GM19455 (cell line): ENCODE measurements around the gene SOX8.

ENCODE experiments used
- ATAC-seq: cut with Tn5 transposase; IDR thresholded peaks from one replicate; pipeline ENCODE4 v1.9.1; 2021; ENCODE audit not compliant: unreplicated experiment

Gene SOX8

DNA sequence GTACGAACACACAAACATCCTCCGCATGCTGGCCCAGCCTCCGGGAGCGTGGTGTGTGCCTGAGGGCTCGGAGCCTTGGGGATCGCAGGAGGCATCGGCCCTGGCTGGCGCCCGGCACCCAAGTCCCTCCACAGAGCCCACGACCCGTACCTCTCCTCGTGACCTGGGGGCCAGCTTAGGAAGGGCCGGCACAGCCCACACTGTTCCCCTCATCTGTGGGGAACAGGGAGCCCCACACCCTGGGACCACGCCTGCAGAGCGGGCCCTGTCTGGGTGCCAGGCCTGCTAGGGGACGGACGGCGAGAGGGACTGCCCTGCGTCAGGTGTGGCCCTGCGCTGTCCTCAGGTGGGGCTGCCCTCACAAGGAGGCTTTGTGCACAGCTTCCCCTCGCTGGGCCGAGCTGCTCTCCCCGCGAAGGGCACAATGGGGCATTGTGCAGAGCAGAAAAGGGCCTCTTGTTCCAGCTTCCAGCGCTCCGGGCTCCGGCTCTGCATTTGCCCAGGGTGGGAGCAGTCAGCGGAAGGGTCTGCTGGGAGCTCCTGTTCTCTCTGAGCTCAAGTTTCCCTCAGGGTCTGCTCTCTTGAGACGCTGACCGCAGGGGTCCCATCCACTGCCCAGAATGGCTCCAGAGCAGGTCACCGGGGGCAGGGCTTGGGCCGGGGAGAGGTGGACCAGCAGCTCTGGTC, 9.1 kb upstream of the SOX8 start:
- ATAC-seq, result no peak

DNA sequence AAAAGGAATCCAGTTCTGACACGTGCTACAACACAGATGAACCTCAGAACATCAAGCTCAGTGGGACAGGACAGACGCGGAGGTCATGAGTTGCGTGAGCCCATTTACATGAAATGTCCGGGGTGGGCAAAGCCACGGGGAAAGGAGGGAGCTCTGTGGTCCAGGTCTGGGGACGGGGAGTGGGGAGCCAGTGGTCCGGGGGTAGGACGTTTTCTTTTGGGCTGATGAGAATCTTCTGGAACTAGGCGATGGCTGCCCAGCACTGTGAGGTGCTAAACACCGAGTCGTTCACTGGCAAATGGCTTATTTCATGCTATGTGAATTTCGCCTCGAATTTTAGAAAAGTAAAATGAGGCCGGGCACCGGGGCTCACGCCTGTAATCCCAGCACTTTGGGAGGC, 8.2 kb upstream of the SOX8 start:
- ATAC-seq, result no peak

DNA sequence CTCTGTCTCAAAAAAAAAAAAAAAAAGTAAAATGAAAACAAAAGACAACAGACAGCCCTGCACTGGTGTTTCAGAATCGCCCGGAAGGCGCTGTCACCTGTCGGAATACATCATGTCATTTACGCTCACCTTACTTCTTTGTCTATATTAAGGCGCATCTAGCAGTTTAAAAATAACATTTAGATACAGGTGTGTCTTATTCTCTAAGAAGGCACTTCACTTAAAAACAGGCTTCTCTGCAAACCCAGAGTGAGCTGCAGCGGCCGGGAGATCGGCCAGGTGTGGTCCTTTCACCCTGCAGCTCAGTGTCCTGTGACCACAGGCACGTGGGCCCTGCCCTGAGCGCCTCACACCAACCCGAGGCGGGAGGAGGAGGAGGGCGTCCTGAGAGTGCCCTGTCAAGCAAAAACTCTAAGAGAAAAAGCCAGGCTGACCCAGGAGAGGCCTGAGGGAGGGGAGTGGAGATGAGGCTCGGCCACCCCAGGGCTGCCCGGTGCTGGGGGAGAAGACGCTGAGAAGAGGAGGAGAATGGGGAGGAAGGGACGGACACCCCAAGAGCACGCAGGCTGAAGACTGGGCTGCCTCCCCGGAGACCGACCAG, 7.5 kb upstream of the SOX8 start:
- ATAC-seq, result no peak

- ATAC-seq, result no peak
Observed at GRCh38 chr16:974611-975261, 6.8 kb upstream of the SOX8 start.

DNA sequence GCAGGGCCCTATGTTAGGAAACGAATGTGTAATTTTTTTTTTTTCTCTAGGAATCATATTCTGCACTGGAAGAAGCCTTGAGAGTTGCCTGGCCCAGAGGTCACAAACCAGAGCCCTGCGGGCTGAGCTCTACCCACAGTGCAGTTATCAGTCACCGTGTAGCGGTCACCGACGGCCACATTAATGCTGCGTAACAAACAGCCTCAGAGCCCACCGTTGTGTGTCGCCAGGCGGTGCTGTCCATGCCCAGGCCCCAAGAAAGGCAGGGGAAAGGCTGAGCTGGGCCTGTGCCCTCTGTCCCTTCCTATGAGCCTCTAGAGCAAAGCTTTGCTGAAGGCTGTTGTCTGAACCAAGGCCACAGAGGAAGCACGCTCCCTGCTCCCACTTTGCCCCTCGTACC, 6.3 kb upstream of the SOX8 start:
- no peak for ATAC-seq

- no peak for ATAC-seq
Observed at GRCh38 chr16:976389-976931, 5.1 kb upstream of the SOX8 start.

- ATAC-seq, result no peak
Observed at GRCh38 chr16:977081-977701, 4.4 kb upstream of the SOX8 start.

- ATAC-seq, result no peak
Observed at GRCh38 chr16:977896-978295, 3.7 kb upstream of the SOX8 start.

- ATAC-seq, result no peak
Observed at GRCh38 chr16:978403-978802, 3.2 kb upstream of the SOX8 start.

GRCh38 chr16:979147-979546, 2.4 kb upstream of the SOX8 start:
- no peak for ATAC-seq

- no peak for ATAC-seq
Observed at GRCh38 chr16:979859-980594, 1.5 kb upstream of the SOX8 start.

DNA sequence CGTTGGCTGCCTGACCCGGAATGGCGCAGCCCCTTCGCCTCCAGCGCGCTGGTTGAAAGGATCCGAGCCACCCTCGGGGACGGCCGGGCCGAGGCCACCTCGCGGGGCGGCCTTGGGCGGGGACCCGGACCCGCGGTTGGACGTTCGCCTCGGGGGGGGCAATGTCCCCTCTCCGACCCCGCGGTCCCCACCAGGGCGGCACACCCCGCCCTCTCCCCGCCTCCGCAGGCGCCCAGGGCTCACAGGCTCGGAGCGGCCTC, 1.0 kb upstream of the SOX8 start:
- no peak for ATAC-seq

DNA sequence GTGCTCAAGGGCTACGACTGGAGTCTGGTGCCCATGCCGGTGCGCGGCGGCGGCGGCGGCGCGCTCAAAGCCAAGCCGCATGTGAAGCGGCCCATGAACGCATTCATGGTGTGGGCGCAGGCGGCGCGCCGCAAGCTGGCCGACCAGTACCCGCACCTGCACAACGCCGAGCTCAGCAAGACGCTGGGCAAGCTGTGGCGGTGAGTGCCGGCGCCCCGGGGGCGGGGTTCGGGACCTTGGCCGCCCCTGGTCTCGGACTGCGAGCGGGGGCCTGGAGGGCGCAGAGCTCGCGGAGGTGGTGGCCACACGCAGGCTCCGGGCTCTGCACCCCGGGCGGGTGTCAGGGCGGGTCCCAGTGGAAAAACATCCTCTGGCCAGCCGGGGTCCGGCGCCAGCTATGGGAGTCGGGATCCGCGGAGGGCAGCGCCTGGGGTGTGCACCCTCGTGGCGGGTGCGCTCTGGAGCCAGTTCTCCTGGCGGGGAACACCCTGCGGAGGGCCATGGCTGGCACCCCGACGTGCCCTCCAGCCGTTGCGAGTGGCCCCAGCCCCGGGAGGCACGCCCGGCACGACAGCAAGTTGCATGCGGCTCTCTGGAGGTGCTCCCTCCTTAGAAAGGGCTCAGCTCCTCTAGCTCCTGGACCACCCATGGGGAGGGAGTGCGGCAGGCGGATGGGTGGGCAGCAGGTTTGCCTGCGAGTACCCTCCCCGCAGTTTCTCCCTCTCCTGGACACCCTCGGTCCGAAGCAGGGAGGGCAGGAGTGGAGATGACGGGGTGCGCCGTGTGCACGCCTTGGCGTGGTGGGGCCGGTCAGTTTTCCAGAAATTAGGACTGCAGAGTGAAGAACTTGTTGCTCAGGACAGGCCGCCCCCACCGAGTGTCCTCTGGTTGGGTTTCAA, 824 bp downstream of the SOX8 start:
- ATAC-seq, result no peak

GRCh38 chr16:983044-984030, 1.8 kb downstream of the SOX8 start:
- no peak for ATAC-seq

DNA sequence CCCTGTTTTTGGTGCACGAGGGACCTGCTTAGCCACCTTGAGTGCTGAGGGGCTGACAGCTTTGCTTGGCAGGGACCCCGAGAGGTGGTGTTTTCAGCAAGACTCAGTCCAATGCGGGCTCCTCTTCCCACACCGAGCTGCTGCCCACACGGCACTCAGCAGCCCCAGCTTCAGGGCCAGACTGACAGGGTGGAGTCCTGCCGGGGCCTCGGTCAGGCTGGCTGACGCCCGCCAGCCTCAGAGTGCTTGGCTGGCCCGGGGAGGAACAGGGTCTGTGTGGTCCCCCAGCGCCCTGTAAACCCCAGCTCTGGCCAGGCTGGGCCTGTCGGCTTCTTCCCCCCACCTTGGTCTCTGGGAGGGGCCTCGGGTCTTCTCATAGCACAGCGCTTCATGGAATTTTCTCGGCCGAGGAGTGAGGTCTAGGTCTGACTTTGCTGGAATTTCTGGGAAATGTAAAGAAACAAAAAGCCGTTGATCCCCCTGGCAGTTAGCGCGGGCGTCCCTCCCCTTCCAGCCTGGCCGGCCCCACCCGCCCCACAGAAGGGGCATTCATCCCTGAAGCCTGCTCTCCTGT, 2.6 kb downstream of the SOX8 start:
- no peak for ATAC-seq

- ATAC-seq, result no peak
Observed at GRCh38 chr16:984736-985636, 3.4 kb downstream of the SOX8 start.

DNA sequence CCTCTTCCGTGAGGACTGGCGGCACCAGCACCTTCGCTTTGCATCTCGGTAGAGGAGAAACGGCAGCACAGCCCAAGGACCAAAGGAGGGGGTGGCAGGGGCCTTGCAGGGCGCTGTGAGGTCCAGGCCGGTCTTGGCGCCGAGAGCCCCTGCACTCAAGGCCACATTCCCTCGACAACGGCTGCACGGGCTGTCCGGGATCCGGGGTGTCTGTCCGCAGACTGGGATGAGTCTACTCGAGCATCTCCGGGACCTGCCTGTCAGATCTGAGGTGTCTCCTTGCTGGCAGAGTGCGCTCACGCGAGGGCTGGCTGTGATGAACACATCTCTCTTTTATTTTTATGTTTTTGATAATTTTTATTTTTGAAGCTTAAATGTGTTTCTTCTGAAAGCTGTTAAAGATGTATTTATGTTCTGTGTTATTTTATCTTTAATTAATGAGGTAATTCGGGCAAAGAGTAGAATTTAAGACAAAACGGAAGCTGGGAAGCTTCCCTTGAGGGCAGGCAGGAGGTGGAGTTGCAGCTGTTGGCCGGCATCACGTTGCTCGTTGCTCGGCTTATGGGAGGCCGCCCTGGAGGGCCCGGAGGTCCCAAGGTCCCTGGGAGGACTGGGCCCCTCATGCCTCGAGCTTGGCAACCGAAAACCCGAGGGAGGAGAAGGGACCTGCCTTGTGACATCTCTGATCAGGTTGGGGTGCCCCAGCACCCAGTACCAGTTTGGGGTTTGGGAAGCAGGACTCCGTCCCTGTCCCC, 4.3 kb downstream of the SOX8 start:
- ATAC-seq, result no peak
